Endothelial cell of umbilical vein (primary cell): ENCODE results near the gene NDUFA13.

Source experiments
- CTCF ChIP-seq, 2 donors: IDR thresholded peaks; 1 replicate in 1 of 2; 2 replicates in 1 of 2; pipeline ENCODE4 v1.5.1; 2011; ENCODE audit warnings: low read length in 2 of 2, mild to moderate bottlenecking in 2 of 2, moderate library complexity in 2 of 2, control low read depth in 1 of 2, inconsistent platforms in 1 of 2, low read depth in 1 of 2; ENCODE audit not compliant: insufficient read depth in 1 of 2; ENCODE audit errors: extremely low read depth in 1 of 2
- EZH2 ChIP-seq: IDR thresholded peaks from 2 replicates; pipeline ENCODE4 v1.6.1; 2012; ENCODE audit warnings: borderline replicate concordance, low read depth, mild to moderate bottlenecking, moderate library complexity, low read length, inconsistent platforms; ENCODE audit not compliant: severe bottlenecking
- FOS ChIP-seq: IDR thresholded peaks from 2 replicates; pipeline ENCODE4 v1.6.1; 2011; ENCODE audit warnings: mild to moderate bottlenecking, low read length, moderate library complexity, borderline replicate concordance; ENCODE audit not compliant: insufficient read depth
- JUN ChIP-seq: IDR thresholded peaks from 2 replicates; pipeline ENCODE4 v1.6.1; 2011; ENCODE audit warnings: borderline replicate concordance, low read depth; ENCODE audit not compliant: insufficient read length, insufficient read depth
- MAX ChIP-seq: IDR thresholded peaks from 2 replicates; pipeline ENCODE4 v1.6.1; 2011; ENCODE audit not compliant: insufficient read depth, insufficient read length
- MYC ChIP-seq: IDR thresholded peaks from one replicate; pipeline ENCODE4 v1.6.1; 2011; ENCODE audit warnings: mild to moderate bottlenecking, low read depth, low read length
- POLR2A ChIP-seq: IDR thresholded peaks from 2 replicates; pipeline ENCODE4 v1.6.1; 2012; ENCODE audit warnings: low read depth, mild to moderate bottlenecking, control low read depth, low read length
- POLR2AphosphoS5 ChIP-seq: IDR thresholded peaks from 2 replicates; pipeline ENCODE4 v1.6.1; 2012; ENCODE audit warnings: low read depth, mild to moderate bottlenecking, control low read depth, low read length, moderate library complexity; ENCODE audit not compliant: insufficient read depth

GRCh38 chr19:19527674-19528625 lies 11.9 kb downstream of the NDUFA13 start:
- TF ChIP-seq JUN (no peak), CTCF (IDR thresholded peaks at IDR 0.05; ENCODE audit: extremely low read depth in 1 of 2, insufficient read depth in 1 of 2, low read depth in 1 of 2, low read length in 2 of 2) (no peak), POLR2A (no peak), EZH2 (no peak), FOS (no peak), MAX (no peak), POLR2AphosphoS5 (no peak), MYC (no peak)
